Amniotic stem cell (primary cell): ENCODE data around the gene METAP1D.
"Not testable (repeated sequence)": the region's sequence is repeated elsewhere in the genome, so short reads cannot be mapped to it uniquely, and the experiment has no call there.

Experiments used
- DNase-seq: peaks from one replicate; lab custom pipeline; 2025; lab: John Stamatoyannopoulos, UW

The METAP1D gene

DNA sequence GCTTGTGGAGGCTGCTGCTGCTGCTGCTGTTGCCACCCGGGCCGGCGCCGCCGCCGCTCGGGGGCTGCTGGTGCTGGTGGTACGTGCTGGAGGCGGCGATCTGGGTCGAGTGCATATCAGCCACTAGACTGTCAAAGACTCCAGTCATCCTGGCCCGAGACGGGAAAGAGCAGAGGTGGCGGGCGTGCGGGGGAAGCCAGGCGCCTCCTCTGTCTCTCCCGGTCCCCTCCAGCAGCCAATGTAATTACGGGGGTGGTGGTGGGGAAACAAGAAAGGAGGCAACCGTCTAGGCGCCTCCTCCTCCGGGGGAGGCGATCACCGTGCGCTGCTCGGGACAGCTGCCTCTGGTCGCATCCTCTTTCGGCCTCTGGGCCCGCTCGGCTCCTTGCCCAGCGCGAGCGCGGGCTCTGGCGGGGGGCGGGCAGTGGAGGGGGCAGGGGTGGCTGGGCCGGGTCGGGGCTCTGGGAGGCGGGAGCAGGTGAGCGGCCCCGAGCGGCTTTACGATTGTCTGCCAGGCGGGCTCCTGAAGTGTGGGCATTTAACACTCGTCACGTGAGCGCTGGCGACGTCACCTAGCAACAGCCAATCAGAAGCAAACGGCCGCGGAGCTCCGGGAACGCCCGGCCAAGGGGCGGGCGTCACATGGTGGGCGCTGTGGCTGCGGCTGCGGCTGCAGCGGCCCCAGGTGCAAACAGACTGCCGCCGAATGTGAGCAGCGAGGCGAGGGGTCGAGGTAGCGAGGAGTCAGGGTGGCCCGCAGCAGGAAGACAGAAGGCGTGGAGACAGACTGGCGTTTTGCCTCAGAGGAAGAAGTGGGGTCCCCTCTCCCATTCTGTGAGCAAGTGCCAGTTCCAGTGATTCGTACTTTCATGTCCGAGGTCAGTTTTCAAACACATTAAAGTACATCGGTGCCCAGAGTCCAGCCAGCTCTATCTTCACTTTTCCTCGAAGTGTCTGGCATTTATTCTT, 102.9 kb downstream of the METAP1D start, which contains the start of gene DLX2:
Gene DLX2, minus strand, starts transcription at position 510 of the 969 bp plus-strand sequence. Its CDS starts 362 bp downstream, at position 148.
- peak; percentile 91 for DNase-seq

DNA sequence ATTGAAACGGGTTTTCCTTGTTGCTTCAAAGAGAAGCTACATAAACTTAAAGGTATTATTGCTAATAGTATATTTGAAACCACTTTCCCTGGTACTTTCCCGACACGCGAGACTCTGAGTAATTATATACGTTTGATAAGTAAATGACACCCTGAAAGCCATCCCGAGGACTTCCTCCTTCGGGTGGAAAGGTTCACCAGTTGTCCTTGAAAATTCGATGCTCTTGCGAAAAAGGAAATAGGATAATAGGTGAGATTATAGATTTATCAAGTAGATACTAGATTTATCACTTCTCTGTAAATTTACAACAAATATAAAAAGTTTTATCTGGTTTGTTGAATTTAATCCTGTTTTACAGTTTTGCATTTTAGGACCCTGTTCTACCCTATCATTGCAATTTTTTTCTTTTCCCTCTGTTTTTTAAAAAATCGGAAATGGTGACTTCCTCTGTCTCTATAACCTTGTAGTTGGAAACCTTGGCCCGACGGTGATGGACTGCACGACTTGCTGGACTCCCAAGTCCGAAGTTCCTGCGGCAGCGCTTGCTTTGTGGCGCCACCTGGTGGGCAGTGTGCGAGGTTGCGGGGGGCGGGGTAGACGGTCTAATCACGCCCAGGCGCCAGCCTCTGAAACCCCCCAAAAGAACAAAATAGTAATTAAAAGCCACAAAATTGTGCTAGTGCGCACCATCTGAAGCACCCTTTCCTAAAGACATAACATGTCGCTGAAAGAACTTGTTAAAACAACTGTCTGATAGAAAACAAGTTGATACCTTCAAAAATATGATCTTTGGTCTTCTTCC, 103.9 kb downstream of the METAP1D start:
- DNase-seq: peak; percentile 63

DNA sequence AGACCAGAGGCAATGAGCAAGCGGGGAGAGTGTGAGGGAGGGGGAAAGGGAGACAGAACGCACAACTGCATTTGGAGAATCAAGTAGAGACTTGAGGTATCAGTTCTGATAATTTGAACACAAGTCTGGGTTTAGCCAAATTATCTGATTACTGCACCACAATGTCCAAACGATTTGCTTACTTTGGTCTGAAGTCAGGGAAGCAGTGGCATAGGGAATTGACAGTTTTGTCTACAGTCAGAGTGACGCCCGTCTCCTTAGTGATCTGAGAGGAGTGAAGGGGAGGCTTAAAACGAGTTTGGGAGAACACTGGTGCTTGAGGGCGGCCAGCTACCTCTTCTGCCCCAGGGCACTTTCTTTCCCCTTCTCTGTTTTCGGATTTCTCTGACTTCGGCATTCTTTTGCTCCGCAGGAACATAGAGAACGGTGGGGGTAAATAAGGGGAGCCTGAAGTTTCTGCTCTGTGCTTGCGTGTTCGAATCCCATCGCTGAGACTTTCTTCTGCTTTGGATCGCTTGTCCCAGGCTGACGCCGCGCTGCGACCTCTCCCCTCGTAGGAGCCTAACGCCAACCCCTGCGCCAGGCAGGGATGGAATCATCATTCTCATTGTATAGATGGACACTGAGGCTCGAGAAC, 105.8 kb downstream of the METAP1D start:
- no peak for DNase-seq

- peak; percentile 46 for DNase-seq
Measured at GRCh38 chr2:172106108-172106961, 106.6 kb downstream of the METAP1D start.

DNA sequence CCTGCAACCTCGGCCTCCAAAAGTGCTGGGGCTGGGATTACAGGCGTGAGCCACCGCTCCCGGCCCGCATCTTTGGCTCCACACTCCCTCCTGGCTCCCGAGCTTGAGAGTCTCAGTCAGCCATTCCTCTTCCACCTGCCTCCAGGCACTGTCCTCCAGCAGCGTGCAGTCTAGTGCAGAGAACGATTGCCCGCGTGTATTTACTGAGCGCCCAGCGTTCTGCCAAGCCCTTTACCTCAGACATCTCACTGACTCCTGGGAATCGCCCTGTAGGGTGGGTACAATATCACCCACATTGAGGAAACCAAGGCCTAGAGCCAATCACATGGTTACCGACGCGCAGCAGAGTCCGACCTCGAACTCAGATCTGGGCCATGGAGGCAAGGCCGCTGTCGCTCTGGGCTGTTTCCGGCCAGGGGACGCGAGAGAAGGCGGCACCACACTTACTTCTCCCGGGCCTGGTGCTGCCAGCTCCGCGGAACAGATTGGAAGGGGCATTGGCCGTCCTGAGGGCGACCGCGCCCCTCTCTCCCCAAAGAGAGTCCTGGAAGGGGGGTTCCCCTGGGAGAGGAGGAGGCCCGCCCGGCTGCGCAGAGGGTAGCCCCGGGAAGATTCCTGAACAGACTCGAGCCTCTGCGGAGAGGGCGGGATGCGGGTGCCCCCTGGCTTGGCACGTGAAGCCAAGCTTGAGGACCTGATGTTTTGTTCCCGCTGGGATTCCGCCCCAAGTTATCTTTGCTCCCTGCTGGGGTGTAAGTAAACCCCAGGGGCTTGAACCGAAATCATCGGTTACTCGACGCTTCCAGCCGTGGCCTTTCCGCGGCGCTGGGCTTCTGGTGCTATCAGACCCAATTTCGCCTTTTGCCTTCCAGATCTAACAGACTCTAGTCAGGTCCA, 108.2 kb downstream of the METAP1D start:
- DNase-seq: no peak

GRCh38 chr2:172108587-172108930, 108.8 kb downstream of the METAP1D start:
- DNase-seq: no peak

DNA sequence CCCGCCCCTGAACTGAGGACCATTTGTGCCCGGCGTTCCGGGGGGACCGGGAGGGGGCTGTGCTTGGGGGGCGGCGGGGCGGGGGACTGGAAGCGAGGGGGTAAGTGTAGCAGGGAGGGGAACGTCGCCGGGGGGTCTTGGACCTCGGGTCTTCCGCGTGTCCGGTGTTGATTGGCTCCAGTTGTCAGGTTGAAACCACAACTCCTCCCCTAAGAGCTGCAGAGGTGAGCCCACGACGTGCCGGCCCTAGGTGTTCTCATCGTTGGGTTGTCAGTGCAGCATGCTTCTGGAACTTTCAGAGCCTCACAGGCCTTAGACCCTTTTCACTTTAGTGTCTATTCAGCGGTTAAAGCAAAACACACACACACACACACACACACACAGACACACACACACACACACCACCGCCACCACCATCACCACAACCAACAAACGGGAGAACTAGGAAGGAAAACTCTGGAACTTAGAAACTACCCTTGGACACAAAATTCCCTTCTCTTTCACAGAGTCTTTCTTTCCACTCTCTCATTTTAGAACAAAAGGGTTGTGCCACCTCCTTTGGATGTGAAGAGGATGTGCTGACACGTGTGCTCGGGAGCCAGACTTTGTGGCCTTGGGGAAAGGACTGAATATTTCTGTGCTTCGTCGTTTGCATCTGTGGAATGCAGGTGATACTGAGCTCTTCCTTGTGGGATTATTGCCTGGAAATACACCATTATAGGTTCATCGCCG, 109.7 kb downstream of the METAP1D start:
- no peak for DNase-seq

DNA sequence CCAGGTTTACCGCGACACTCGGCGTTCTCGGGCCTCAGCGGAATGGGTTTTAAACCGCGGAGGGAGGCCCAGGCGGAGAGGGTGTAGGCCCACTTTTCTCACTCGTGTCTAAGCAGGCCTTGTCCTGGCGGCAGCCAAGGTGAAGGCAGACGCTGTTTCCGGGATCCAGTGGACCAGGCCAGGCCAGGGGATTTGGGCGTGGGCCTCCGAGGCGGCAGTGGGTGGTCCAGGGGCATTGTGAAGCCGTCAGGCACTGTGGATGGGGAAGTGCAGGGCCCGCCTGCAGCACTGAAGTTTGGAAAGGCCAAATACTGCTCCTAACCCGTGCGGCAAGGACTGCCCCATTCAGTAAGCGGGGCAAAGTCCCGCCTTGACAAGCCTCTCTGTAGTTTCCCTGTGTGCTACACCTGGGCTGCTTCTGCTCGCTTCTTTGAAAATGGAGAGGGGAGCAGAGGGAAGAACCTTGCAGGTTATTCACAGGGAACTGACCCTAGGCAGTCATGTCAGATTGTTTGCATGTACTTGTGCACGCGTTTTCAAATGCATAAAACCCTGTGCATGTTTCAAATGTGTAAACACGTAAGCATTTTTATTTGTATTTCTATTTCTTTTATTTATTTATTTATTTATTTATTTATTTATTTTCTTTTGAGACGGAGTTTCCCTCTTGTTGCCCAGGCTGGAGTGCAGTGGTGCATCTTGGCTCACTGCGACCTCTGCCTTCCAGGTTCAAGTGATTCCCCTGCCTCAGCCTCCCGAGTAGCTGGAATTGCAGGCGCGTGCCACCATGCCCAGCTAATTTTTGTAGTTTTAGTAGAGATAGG, 110.4 kb downstream of the METAP1D start:
- no peak for DNase-seq

GRCh38 chr2:172113617-172114016, 113.9 kb downstream of the METAP1D start:
- DNase-seq: no peak

DNA sequence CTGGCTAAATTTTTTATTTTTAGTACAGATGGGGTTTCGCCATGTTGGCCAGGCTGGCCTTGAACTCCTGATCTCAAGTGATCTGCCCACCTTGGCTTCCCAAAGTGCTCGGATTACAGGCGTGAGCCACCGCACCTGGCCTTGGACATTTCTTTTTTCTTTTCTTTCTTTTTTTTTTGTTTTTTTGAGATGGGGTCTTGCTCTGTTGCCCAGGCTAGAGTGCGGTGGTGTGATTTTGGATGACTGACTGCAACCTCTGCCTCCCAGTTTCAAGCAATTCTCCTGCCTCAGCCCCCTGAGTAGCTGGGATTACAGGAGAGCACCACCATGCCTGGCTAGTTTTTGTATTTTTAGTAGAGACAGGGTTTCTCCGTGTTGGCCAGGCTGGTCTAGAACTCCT, 114.4 kb downstream of the METAP1D start:
- not testable (repeated sequence) for DNase-seq

DNA sequence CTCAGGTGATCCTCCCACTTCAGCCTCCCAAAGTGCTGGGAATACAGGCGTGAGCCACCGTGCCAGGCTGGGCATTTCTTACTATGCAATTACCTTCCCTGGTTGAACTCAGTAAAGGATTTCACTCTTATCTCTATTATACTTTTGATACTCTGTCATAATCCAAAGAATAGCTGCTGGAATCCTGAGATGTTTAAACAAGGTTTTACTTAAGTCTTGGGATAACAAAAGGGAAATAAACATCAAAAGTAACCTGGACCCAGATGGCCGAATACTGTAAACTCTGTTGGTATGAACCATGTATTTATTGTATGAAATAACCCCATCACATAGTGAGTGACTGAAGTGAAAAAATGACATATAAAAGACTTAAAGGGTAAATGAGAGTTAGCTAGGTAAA, 114.8 kb downstream of the METAP1D start:
- DNase-seq: no peak

- DNase-seq: no peak
Measured at GRCh38 chr2:172116107-172116506, 116.4 kb downstream of the METAP1D start.

- no peak for DNase-seq
Measured at GRCh38 chr2:172119089-172119488, 119.3 kb downstream of the METAP1D start.

DNA sequence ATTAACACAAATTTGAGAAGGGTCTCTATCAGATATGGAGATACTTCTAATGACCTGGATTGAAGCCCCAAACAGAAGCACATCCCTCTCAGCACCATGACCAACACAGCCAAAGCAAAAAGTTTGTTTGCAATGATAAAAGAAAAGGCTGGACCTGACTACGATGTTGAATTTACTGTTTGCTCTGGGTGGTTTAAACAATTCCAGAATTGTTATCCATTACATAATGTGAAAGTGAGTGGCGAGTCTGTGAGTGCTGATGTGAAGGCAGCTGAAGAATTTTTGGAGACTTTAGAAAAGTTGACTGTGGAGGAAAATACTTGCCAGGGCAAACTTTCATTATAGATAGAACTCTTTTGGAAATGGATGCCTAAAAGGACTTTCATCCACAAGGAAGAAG, 120.4 kb downstream of the METAP1D start:
- DNase-seq: no peak

- no peak for DNase-seq
Measured at GRCh38 chr2:172128484-172128883, 128.7 kb downstream of the METAP1D start.

DNA sequence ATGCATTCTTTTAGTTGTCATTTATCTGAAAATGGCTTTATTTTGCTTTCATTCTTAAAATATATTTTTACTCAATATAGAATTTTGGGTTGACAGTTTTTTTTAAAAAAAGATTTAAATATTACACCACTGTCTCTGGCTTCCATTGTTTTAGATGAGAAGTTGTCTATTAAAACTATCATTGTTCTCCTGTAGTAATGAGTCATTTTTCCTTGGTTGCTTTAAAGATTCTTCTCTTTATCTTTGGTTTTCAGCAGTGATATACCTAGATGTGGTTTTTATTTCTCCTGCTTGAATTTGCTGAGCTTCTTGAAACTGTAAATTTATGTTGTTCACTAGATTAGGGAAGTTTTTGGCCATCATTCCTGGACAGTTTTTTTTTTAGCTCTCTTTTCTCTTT, 129.7 kb downstream of the METAP1D start:
- DNase-seq: no peak
